Measurements from ENCODE around the gene TMEM117. TPM values are rescaled to one million over a fixed set of nuclear protein-coding genes. Genes with fewer than 3 reads are reported as not detected.
"Not testable (repeated sequence)": the region's sequence is repeated elsewhere in the genome, so short reads cannot be mapped to it uniquely, and the experiment has no call there.

Gene TMEM117
- total RNA-seq, 2 experiments from 2014 or later, result 0.95 to 0.96 TPM

GRCh38 chr12:44019118-44019517 lies 183.2 kb downstream of the TMEM117 start:
- Mint-ChIP-seq H3K27ac (no peak overlapping the region), H3K4me3 (no peak overlapping the region), H3K9me3 (no peaks in the 10 kb centered on the region), H3K4me1 (ENCODE audit: low read depth) (no peaks in the 10 kb centered on the region), H3K36me3 (ENCODE audit: low read depth) (no peaks in the 10 kb centered on the region), H3K27me3 (no peaks in the 10 kb centered on the region)
- intact Hi-C loops (cut with micrococcal nuclease), result loop anchor here (10.0 kb wide), 1 partner anchor 906 kb away; no protein-coding TSS in a partner anchor
- ChIA-PET POLR2A (no interaction called here), CTCF (no interaction called here)
- no peak for DNase-seq
- TF ChIP-seq CTCF (IDR thresholded peaks at IDR 0.05), result no peak
- no peak for ATAC-seq

- ATAC-seq, result no peak
- TF ChIP-seq CTCF (IDR thresholded peaks at IDR 0.05), result no peak
- ChIA-PET POLR2A (no interaction called here), CTCF (interaction anchor here (1.1 kb wide), 1 partner anchor 20 kb away, joined by 4 read pairs; no protein-coding TSS in a partner anchor)
- Mint-ChIP-seq H3K27me3 (no peaks in the 10 kb centered on the region), H3K27ac (no peak overlapping the region), H3K4me1 (ENCODE audit: low read depth) (no peaks in the 10 kb centered on the region), H3K4me3 (no peak overlapping the region), H3K9me3 (no peaks in the 10 kb centered on the region), H3K36me3 (ENCODE audit: low read depth) (no peaks in the 10 kb centered on the region)
- DNase-seq, result no peak
- intact Hi-C loops (cut with micrococcal nuclease), result no loop called here
These were observed 184.7 kb downstream of the TMEM117 start for GRCh38 chr12:44020555-44020954.

GRCh38 chr12:44021471-44021971 lies 185.6 kb downstream of the TMEM117 start:
- Mint-ChIP-seq H3K27ac (no peak overlapping the region), H3K27me3 (no peaks in the 10 kb centered on the region), H3K4me1 (ENCODE audit: low read depth) (no peaks in the 10 kb centered on the region), H3K4me3 (no peak overlapping the region), H3K36me3 (ENCODE audit: low read depth) (no peaks in the 10 kb centered on the region), H3K9me3 (no peaks in the 10 kb centered on the region)
- CTCF ChIA-PET, result interaction anchor here (1.1 kb wide), 1 partner anchor 21 kb away, joined by 4 read pairs; no protein-coding TSS in a partner anchor
- ATAC-seq (no peak), DNase-seq (no peak)
- no peak for TF ChIP-seq CTCF (IDR thresholded peaks at IDR 0.05)
- intact Hi-C loops (cut with micrococcal nuclease), result no loop called here
- POLR2A ChIA-PET, result no interaction called here

- intact Hi-C loops (cut with micrococcal nuclease), result no loop called here
- H3K9me3 Mint-ChIP-seq, result peaks cover 3% of the 10 kb centered on the region
- H3K27me3 Mint-ChIP-seq, result no peaks in the 10 kb centered on the region
- no peak overlapping the region for H3K4me3 Mint-ChIP-seq
- ChIA-PET CTCF (interaction anchor here (0.7 kb wide), 1 partner anchor 10 kb away, joined by 3 read pairs; no protein-coding TSS in a partner anchor), POLR2A (no interaction called here)
- H3K27ac Mint-ChIP-seq, result no peak overlapping the region
- no peaks in the 10 kb centered on the region for H3K4me1 Mint-ChIP-seq (ENCODE audit: low read depth)
- ATAC-seq (no peak), DNase-seq (no peak)
- H3K36me3 Mint-ChIP-seq (ENCODE audit: low read depth), result peaks cover 6% of the 10 kb centered on the region
- no peak for TF ChIP-seq CTCF (IDR thresholded peaks at IDR 0.05)
These were observed 189.6 kb downstream of the TMEM117 start for GRCh38 chr12:44025499-44025898.

- ATAC-seq, result no peak
- no peaks in the 10 kb centered on the region for H3K27me3 Mint-ChIP-seq
- intact Hi-C loops (cut with micrococcal nuclease), result no loop called here
These were observed 190.2 kb downstream of the TMEM117 start for GRCh38 chr12:44026046-44026445.

GRCh38 chr12:44026926-44027325 lies 191.0 kb downstream of the TMEM117 start:
- intact Hi-C loops (cut with micrococcal nuclease); H3K4me3 Mint-ChIP-seq; POLR2A ChIA-PET; ATAC-seq; DNase-seq; H3K27ac Mint-ChIP-seq; H3K36me3 Mint-ChIP-seq (ENCODE audit: low read depth); H3K9me3 Mint-ChIP-seq; H3K27me3 Mint-ChIP-seq; CTCF ChIA-PET; H3K4me1 Mint-ChIP-seq (ENCODE audit: low read depth): not testable (repeated sequence)

More at GRCh38 chr12:44026046-44026445, 190.2 kb downstream of the TMEM117 start:
- Mint-ChIP-seq H3K9me3 (peaks cover 3% of the 10 kb centered on the region), H3K27ac (no peak overlapping the region), H3K4me1 (ENCODE audit: low read depth) (no peaks in the 10 kb centered on the region), H3K36me3 (ENCODE audit: low read depth) (peaks cover 6% of the 10 kb centered on the region), H3K4me3 (no peak overlapping the region)
- CTCF ChIA-PET, result no interaction called here
- no peak for TF ChIP-seq CTCF (IDR thresholded peaks at IDR 0.05)
- POLR2A ChIA-PET, result no interaction called here
- DNase-seq, result no peak

Measured in activated CD8-positive, alpha-beta T cell treated with anti-CD3 and anti-CD28 coated beads for 36 hours (primary cell).